Activated CD4-positive, alpha-beta T cell treated with anti-CD3 and anti-CD28 coated beads, Interleukin-2, amount 50 U/mL, for 1 hour (primary cell): ENCODE results near the gene MROH8.
"Not testable (repeated sequence)": the region's sequence is repeated elsewhere in the genome, so short reads cannot be mapped to it uniquely, and the experiment has no call there.

ENCODE experiments used
- DNase-seq: peaks from one replicate; pipeline ENCODE4 v3.0.0-alpha.2; 2020

MROH8 gene

GRCh38 chr20:37077009-37077408, 102.3 kb downstream of the MROH8 start:
- no peak for DNase-seq

- DNase-seq = no peak
Measured at GRCh38 chr20:37075932-37076685, 103.2 kb downstream of the MROH8 start.

GRCh38 chr20:37072293-37073196, 106.8 kb downstream of the MROH8 start:
- DNase-seq = no peak

- DNase-seq = peak; percentile 6
Measured at GRCh38 chr20:37071481-37071911, 107.9 kb downstream of the MROH8 start.

- not testable (repeated sequence) for DNase-seq
Measured at GRCh38 chr20:37069563-37069962, 109.8 kb downstream of the MROH8 start.

GRCh38 chr20:37066168-37066567, 113.2 kb downstream of the MROH8 start:
- DNase-seq = no peak

GRCh38 chr20:37055276-37055675, 124.1 kb downstream of the MROH8 start:
- DNase-seq = no peak

GRCh38 chr20:37053230-37053950, 126.0 kb downstream of the MROH8 start:
- no peak for DNase-seq
